ENCODE results near the gene NEK11.
A peak's percentile ranks its signal among the peaks of the same experiment; 100 is the strongest.
"Not testable (repeated sequence)": the region's sequence is repeated elsewhere in the genome, so short reads cannot be mapped to it uniquely, and the experiment has no call there.

NEK11 gene

DNA sequence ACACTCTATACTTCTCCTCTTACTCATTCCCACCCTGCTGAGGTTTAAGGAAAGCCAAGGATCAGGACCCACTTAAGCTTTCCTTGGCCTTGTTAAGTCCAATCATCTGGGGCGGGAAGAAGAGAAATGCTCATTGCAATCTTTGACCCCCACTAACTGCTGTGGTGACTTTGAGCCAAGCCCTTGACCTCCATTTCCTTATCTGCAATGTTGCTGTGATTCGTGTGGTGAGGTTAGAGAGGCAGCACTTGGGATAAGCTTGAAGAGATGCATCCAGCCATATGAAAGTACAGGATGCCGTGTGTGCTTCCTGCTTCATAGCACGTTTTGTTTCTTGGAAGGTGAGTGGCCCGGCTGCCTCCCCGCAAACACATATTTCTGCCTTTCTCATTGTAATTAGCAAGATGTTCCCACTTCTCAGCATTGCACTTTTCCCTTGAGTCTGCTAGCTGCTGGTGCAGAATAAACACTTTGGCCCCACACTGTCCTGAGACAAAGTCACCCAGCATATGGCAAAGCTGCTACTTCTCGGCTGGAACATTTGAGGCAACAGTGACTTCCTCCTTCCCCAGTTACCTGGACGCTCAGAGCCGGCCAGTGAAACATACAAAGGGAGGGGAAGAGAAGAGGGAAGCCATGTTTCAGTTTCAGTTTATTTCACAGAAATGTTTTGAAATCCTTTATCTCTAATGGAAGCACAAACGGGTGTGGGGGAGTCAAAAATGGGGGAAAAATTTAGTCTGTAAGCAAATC lies 344.4 kb downstream of the NEK11 start:
- Histone ChIP-seq H3K27me3 (ENCODE audit: insufficient read depth, low read length) (no peaks in the 10 kb centered on the region), H3K9me3 (ENCODE audit: insufficient read depth, low read depth, low read length) (peaks cover 28% of the 10 kb centered on the region; the same call in 1 of the 2 replicates), H3K9ac (ENCODE audit: low read depth, low read length) (no peak overlapping the region), H3K4me3 (ENCODE audit: low read length) (no peak overlapping the region), H3K4me1 (ENCODE audit: insufficient read depth, low read length) (no peaks in the 10 kb centered on the region), H3K27ac (ENCODE audit: low read length) (no peak overlapping the region), H3K36me3 (ENCODE audit: insufficient read depth, low read depth, low read length) (0 out of 2 replicates have a peak, but pooled peaks cover 5% of the 10 kb centered on the region)

DNA sequence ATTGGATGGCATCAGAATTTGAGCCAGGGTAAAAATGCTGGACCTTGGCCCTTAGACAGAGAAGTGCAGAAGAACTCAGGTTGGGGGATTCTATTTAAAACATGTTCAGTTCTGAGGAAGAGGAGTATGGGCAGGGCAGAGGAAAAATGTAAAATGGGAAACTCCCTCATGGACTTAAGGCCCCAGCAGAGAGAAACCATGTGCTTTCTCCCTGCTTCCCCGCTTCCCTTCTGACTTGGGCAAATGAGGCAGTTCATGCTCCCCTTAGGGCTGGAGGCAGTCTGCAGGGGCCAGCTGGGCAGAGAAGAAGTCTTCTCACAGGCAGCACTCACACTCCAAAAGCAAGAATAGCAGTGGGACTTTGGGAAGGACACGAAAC lies 345.0 kb downstream of the NEK11 start:
- H3K4me1 ChIP-seq (ENCODE audit: insufficient read depth, low read length) = no peaks in the 10 kb centered on the region
- 0 out of 2 replicates have a peak, but pooled peaks cover 5% of the 10 kb centered on the region for H3K36me3 ChIP-seq (ENCODE audit: insufficient read depth, low read depth, low read length)
- no peak overlapping the region for H3K9ac ChIP-seq (ENCODE audit: low read depth, low read length)
- no peak overlapping the region for H3K27ac ChIP-seq (ENCODE audit: low read length)
- no peaks in the 10 kb centered on the region for H3K27me3 ChIP-seq (ENCODE audit: insufficient read depth, low read length)
- no peak overlapping the region for H3K4me3 ChIP-seq (ENCODE audit: low read length)
- H3K9me3 ChIP-seq (ENCODE audit: insufficient read depth, low read depth, low read length) = peaks cover 28% of the 10 kb centered on the region; the same call in 1 of the 2 replicates

DNA sequence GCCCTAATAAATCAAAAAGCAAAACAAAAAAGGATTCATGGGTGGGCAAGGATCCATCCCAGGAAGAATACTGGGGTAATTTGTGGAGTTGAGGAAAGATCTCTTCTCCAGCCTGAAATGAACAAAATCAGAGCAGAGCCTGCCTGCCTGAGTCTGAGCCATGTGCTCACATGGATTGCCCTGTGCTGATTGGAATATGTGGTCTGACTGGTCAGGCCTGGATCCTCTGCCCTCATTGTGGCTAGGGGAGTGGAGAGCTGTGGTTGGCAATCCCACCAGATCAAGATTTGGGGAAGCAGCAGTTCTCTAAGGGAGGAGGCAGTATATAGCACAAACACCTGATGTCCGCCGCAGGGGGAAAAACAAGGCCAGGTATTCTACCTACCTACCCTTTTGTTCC lies 348.1 kb downstream of the NEK11 start:
- H3K9me3 ChIP-seq (ENCODE audit: insufficient read depth, low read depth, low read length) = peaks cover under 1% of the 10 kb centered on the region; the same call in 1 of the 2 replicates
- no peak overlapping the region for H3K9ac ChIP-seq (ENCODE audit: low read depth, low read length)
- no peak overlapping the region for H3K27ac ChIP-seq (ENCODE audit: low read length)
- H3K4me3 ChIP-seq (ENCODE audit: low read length) = no peak overlapping the region
- peaks cover 4% of the 10 kb centered on the region; the same call in 1 of the 2 replicates for H3K4me1 ChIP-seq (ENCODE audit: insufficient read depth, low read length)
- 0 out of 2 replicates have a peak, but pooled peaks cover 5% of the 10 kb centered on the region for H3K36me3 ChIP-seq (ENCODE audit: insufficient read depth, low read depth, low read length)
- H3K27me3 ChIP-seq (ENCODE audit: insufficient read depth, low read length) = no peaks in the 10 kb centered on the region

DNA sequence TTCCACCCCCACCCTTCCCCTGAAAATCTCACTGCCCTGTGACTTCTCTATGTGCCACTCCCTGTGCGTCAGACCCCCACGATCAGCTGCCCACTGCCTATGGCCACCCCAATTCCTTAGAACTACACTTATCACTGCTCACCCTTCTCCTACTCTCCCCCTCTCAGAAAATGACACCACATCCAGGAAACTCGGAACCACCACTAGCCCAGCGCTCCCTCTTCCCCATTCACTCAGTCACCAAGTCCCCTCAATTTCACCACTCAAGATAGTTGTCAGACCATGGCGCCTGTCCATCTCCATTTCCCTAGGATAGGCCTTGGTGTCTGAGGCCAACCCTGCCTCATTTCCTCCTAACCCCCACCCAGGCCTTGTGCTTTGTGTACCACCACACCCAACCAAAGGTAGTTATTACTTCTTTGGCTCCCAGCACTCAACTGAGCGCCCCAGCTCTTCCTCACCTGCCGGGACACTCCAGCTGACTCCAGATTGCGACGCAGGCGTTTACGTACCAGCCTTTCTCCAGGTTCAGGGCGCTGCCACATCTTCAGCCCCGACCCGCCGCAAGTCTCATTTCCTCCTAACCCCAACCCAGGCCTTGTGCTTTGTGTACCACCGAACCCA lies 354.3 kb downstream of the NEK11 start:
- H3K9ac ChIP-seq (ENCODE audit: low read depth, low read length) = peak overlapping the region; percentile 82; the same call in 1 of the 2 replicates
- not testable (repeated sequence) for H3K9me3 ChIP-seq (ENCODE audit: insufficient read depth, low read depth, low read length); H3K27ac ChIP-seq (ENCODE audit: low read length)

DNA sequence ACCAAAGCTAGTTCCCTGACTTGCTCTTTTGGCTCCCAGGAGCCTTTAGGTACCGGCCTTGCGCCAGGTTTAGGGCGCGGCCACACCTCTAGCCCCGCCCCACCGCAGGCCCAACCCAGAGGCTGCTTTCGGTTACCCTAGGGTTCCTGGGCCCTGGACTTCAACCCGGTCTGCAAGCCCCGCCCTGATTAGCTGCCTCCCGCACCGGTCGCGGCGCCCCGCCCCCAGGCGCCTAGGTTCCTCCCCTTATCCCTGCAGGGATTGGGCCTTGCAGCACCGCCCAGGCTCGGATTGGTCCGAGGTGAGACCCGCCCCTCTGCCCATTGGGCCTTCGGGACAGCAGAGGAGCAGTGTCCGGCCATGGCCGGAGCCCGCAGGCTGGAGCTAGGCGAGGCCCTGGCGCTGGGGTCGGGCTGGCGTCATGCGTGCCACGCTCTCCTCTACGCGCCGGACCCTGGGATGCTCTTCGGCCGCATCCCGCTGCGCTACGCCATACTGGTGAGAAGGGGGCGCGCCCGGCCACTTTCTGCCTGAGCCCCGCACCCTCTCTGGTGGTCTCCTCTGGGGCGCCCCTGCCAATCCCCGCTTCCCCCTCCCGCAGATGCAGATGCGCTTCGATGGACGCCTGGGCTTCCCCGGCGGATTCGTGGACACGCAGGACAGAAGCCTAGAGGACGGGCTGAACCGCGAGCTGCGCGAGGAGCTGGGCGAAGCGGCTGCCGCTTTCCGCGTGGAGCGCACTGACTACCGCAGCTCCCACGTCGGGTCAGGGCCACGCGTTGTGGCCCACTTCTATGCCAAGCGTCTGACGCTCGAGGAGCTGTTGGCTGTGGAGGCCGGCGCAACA lies 355.0 kb downstream of the NEK11 start, which contains the start of gene NUDT16:
Gene NUDT16 (plus strand): TSS at position 330 of the 847 bp plus-strand sequence. CDS start 31 bp downstream, at position 361.
- Histone ChIP-seq H3K9ac (ENCODE audit: low read depth, low read length) (peak within 1 kb of the TSS; percentile 92), H3K9me3 (ENCODE audit: insufficient read depth, low read depth, low read length) (no peaks in the 10 kb centered on the region), H3K4me3 (ENCODE audit: low read length) (peak within 1 kb of the TSS; percentile 76), H3K36me3 (ENCODE audit: insufficient read depth, low read depth, low read length) (peaks cover 34% of the 10 kb centered on the region), H3K4me1 (ENCODE audit: insufficient read depth, low read length) (peaks cover 4% of the 10 kb centered on the region; the same call in 1 of the 2 replicates), H3K27me3 (ENCODE audit: insufficient read depth, low read length) (no peaks in the 10 kb centered on the region), H3K27ac (ENCODE audit: low read length) (no peak within 1 kb of the TSS)

More for the DNA sequence above, 354.3 kb downstream of the NEK11 start:
- Histone ChIP-seq H3K4me3 (ENCODE audit: low read length) (peak overlapping the region; percentile 76), H3K36me3 (ENCODE audit: insufficient read depth, low read depth, low read length) (peaks cover 27% of the 10 kb centered on the region)
- not testable (repeated sequence) for H3K4me1 ChIP-seq (ENCODE audit: insufficient read depth, low read length); H3K27me3 ChIP-seq (ENCODE audit: insufficient read depth, low read length)

DNA sequence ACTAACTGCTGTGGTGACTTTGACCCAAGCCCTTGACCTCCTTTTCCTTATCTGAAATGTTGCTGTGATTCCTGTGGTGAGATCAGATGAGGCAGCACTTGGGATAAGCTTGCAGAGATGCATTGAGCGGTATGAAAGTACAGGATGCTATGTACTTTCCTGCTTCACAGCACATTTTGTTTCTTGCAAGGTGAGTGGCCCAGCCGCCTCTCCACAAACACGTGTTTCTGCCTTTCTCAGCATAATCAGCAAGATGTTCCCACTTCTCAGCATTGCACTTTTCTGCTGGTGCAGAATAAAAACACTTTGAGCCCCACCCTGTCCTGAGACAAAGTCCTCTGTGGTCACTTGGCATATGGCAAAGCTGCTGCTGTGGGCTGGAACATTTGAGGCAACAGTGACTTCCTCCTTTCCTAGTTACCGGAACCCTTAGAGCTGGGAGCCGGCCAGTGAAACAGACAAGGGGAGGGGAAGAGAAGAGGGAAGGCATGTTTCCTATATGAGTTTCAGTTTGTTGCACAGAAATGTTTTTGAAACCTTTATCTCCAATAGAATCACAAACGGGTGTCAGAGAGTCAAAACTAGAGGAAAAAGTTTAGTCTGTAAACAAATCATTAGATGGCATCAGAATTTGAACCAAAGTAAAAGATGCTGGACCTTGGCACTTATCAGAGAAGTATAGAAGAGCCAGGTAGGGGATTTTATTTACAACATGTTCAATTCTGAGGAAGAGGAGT lies 359.9 kb downstream of the NEK11 start:
- no peak overlapping the region for H3K9ac ChIP-seq (ENCODE audit: low read depth, low read length)
- H3K36me3 ChIP-seq (ENCODE audit: insufficient read depth, low read depth, low read length) = peaks cover 34% of the 10 kb centered on the region
- H3K4me1 ChIP-seq (ENCODE audit: insufficient read depth, low read length) = no peaks in the 10 kb centered on the region
- no peak overlapping the region for H3K4me3 ChIP-seq (ENCODE audit: low read length)
- no peaks in the 10 kb centered on the region for H3K9me3 ChIP-seq (ENCODE audit: insufficient read depth, low read depth, low read length)
- H3K27ac ChIP-seq (ENCODE audit: low read length) = no peak overlapping the region
- no peaks in the 10 kb centered on the region for H3K27me3 ChIP-seq (ENCODE audit: insufficient read depth, low read length)

DNA sequence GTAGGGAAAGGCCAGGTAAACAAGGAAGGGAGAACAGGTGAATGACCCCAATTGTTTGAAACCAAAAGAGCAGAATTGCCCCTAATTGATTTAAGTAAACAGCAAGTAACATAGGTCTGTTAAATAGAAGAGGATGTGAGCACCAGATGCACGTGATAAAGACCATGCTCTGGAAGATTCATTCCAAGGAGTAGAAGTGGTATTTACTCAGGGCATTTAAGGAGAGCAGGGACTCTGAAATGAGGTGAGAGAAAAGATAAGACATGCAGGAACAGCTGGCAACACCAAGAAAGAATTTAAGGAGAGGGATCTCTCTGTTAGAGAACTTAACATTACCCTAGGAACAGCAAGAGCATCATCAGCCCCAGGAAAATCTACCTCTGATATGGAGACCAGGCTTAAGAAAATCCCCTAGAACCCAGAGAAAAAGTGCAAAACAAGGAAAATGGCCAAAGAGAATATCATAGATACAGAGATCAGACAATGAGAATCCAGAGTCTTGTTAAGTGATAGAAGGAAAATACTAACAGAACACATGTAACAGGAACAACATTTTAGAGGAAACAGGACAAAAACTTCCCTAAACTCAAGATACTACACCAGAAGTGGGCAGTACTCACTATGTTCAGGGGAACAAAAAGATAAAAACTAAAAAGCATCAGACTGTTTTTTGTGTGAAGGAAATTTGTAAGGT lies 361.3 kb downstream of the NEK11 start:
- no peak overlapping the region for H3K9ac ChIP-seq (ENCODE audit: low read depth, low read length)
- H3K4me1 ChIP-seq (ENCODE audit: insufficient read depth, low read length) = no peaks in the 10 kb centered on the region
- H3K9me3 ChIP-seq (ENCODE audit: insufficient read depth, low read depth, low read length) = no peaks in the 10 kb centered on the region
- no peaks in the 10 kb centered on the region for H3K27me3 ChIP-seq (ENCODE audit: insufficient read depth, low read length)
- H3K36me3 ChIP-seq (ENCODE audit: insufficient read depth, low read depth, low read length) = peaks cover 34% of the 10 kb centered on the region
- no peak overlapping the region for H3K27ac ChIP-seq (ENCODE audit: low read length)
- no peak overlapping the region for H3K4me3 ChIP-seq (ENCODE audit: low read length)

DNA sequence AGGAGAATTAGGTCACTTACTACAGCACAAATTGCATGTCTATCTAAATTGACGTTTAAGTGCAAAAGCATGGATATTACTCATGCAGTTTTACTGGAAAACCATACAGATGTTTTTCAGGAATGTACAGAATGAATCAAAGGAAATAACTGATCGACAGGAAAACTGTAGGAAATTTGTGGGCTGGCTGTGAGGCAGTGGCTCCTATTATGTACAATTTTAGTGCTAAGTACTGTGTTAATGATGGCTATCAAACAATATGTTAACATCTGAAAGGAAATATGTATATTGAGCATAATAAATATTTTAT lies 361.8 kb downstream of the NEK11 start:
- Histone ChIP-seq H3K36me3 (ENCODE audit: insufficient read depth, low read depth, low read length) (peaks cover 30% of the 10 kb centered on the region), H3K9me3 (ENCODE audit: insufficient read depth, low read depth, low read length) (no peaks in the 10 kb centered on the region), H3K4me3 (ENCODE audit: low read length) (no peak overlapping the region), H3K4me1 (ENCODE audit: insufficient read depth, low read length) (no peaks in the 10 kb centered on the region), H3K27ac (ENCODE audit: low read length) (no peak overlapping the region), H3K9ac (ENCODE audit: low read depth, low read length) (no peak overlapping the region), H3K27me3 (ENCODE audit: insufficient read depth, low read length) (no peaks in the 10 kb centered on the region)

DNA sequence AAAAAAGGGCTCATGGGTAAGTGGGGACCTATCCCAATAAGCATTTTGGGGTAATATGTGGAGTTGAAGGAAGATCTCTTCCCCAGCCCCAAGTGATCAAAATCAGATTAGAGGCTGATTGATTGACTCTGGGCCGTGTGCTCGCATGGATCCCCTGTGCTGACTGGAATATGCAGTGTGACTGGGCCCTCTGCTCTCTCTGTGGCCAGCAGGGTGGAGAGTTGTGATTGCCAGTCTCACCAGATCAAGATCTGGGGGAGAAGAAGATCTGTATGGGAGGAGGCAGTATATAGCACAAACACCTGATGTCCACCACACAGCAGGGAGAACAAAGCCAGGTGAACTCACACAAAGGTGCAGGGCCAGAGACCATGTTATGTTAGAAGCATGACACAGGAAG lies 363.7 kb downstream of the NEK11 start:
- Histone ChIP-seq H3K4me1 (ENCODE audit: insufficient read depth, low read length) (no peaks in the 10 kb centered on the region), H3K27ac (ENCODE audit: low read length) (no peak overlapping the region), H3K9ac (ENCODE audit: low read depth, low read length) (no peak overlapping the region), H3K9me3 (ENCODE audit: insufficient read depth, low read depth, low read length) (no peaks in the 10 kb centered on the region), H3K36me3 (ENCODE audit: insufficient read depth, low read depth, low read length) (peaks cover 13% of the 10 kb centered on the region), H3K4me3 (ENCODE audit: low read length) (no peak overlapping the region), H3K27me3 (ENCODE audit: insufficient read depth, low read length) (no peaks in the 10 kb centered on the region)

DNA sequence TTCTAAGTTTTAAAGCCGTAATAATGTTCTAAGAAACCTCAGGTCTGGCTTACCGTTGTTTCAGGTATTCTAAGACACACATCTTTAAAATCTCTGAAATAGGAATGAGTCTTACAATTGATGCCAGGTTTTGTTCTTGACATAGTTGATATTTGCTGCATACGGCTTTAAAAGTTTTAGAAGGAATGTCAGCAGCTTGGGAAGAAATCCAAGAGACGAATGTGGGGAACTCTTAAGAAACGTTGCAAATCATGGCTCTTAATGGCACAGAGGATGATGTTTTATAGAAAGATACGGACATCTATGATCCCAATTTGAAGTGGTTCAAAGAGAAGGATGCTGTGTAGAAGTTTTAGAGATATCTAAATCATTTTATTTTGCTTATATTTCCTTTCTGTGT lies 366.4 kb downstream of the NEK11 start:
- Histone ChIP-seq H3K27ac (ENCODE audit: low read length) (no peak overlapping the region), H3K9ac (ENCODE audit: low read depth, low read length) (no peak overlapping the region), H3K27me3 (ENCODE audit: insufficient read depth, low read length) (no peaks in the 10 kb centered on the region), H3K9me3 (ENCODE audit: insufficient read depth, low read depth, low read length) (no peaks in the 10 kb centered on the region), H3K36me3 (ENCODE audit: insufficient read depth, low read depth, low read length) (no peaks in the 10 kb centered on the region), H3K4me3 (ENCODE audit: low read length) (no peak overlapping the region), H3K4me1 (ENCODE audit: insufficient read depth, low read length) (no peaks in the 10 kb centered on the region)

DNA sequence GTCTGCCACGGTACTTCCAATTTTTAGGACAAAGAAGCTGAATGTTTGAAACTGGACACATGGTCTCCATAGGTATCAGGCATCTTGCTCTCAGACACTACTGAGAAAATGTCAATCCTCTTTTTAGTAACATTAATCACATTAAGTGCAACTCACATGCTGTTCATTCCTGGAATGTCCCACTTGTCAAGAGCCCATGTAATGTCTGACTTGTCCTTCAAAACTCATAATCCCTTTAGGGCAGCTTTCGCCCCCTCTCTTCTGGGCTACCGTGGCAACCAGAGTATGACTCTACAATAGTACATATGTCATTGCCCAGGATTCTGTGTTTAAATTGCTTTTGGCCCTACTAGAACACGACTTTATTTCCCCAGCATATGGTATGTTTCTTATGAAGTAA lies 367.2 kb downstream of the NEK11 start:
- Histone ChIP-seq H3K27ac (ENCODE audit: low read length) (no peak overlapping the region), H3K36me3 (ENCODE audit: insufficient read depth, low read depth, low read length) (no peaks in the 10 kb centered on the region), H3K4me1 (ENCODE audit: insufficient read depth, low read length) (no peaks in the 10 kb centered on the region), H3K4me3 (ENCODE audit: low read length) (no peak overlapping the region), H3K27me3 (ENCODE audit: insufficient read depth, low read length) (no peaks in the 10 kb centered on the region), H3K9me3 (ENCODE audit: insufficient read depth, low read depth, low read length) (no peaks in the 10 kb centered on the region), H3K9ac (ENCODE audit: low read depth, low read length) (no peak overlapping the region)

All from iPS-20b (cell line).